ENCODE results near the gene PTPRCAP. TPM values are rescaled to one million over a fixed set of nuclear protein-coding genes. Genes with fewer than 3 reads are reported as not detected.

PTPRCAP gene
- total RNA-seq, 2 donors from 2014 or later, result 65.2 to 131 TPM

Other genes with a start within 250 kb of the PTPRCAP start
- 100 to 1,000 TPM; 289 to 376 TPM for gene GRK2, start 171.2 kb downstream of the PTPRCAP start, total RNA-seq
- 100 to 1,000 TPM in 1 of 2 donors, 10 to 100 TPM in 1; 76.0 to 213 TPM for gene ANKRD13D, start 148.4 kb downstream of the PTPRCAP start, total RNA-seq
- gene SSH3, start 134.2 kb downstream of the PTPRCAP start, total RNA-seq, result 10 to 100 TPM; 11.6 to 16.5 TPM
- 10 to 100 TPM; 49.9 to 57.2 TPM for gene POLD4, start 84.1 kb downstream of the PTPRCAP start, total RNA-seq
- under 1 TPM in 1 of 2 donors, not detected in 1; 0.89 TPM for gene CLCF1, start 64.1 kb downstream of the PTPRCAP start, total RNA-seq
- gene RAD9A, start 45.7 kb downstream of the PTPRCAP start, total RNA-seq, result 10 to 100 TPM; 35.6 to 53.7 TPM
- 100 to 1,000 TPM; 238 to 253 TPM for gene PPP1CA, start 35.8 kb downstream of the PTPRCAP start, total RNA-seq
- gene TBC1D10C, start 33.6 kb downstream of the PTPRCAP start, total RNA-seq, result 100 to 1,000 TPM; 135 to 155 TPM
- gene CARNS1, start 22.0 kb downstream of the PTPRCAP start, total RNA-seq, result 1 to 10 TPM; 1.4 to 4.5 TPM
- gene RPS6KB2, start 9.2 kb downstream of the PTPRCAP start, total RNA-seq, result 10 to 100 TPM; 64.3 to 68.8 TPM
- 100 to 1,000 TPM; 293 to 428 TPM for gene CORO1B, start 5.8 kb upstream of the PTPRCAP start, total RNA-seq
- gene GPR152, start 15.0 kb upstream of the PTPRCAP start, total RNA-seq, result not detected
- gene CABP4, start 17.7 kb upstream of the PTPRCAP start, total RNA-seq, result 1 to 10 TPM; 1.7 to 2.8 TPM
- gene TMEM134, start 31.6 kb upstream of the PTPRCAP start, total RNA-seq, result 10 to 100 TPM; 39.1 to 77.9 TPM
- gene AIP, start 45.3 kb upstream of the PTPRCAP start, total RNA-seq, result 100 to 1,000 TPM; 151 to 207 TPM
- 100 to 1,000 TPM; 102 to 122 TPM for gene PITPNM1, start 67.7 kb upstream of the PTPRCAP start, total RNA-seq
- 10 to 100 TPM; 72.4 to 85.2 TPM for gene CDK2AP2, start 70.5 kb upstream of the PTPRCAP start, total RNA-seq
- not detected for gene CABP2, start 85.8 kb upstream of the PTPRCAP start, total RNA-seq
- 100 to 1,000 TPM; 247 to 466 TPM for gene GSTP1, start 146.1 kb upstream of the PTPRCAP start, total RNA-seq
- gene NDUFV1, start 169.3 kb upstream of the PTPRCAP start, total RNA-seq, result 100 to 1,000 TPM; 237 to 286 TPM
- 10 to 100 TPM; 27.6 to 37.3 TPM for gene NUDT8, start 192.3 kb upstream of the PTPRCAP start, total RNA-seq
- gene TBX10, start 202.1 kb upstream of the PTPRCAP start, total RNA-seq, result not detected
- gene ACY3, start 213.0 kb upstream of the PTPRCAP start, total RNA-seq, result under 1 TPM in 1 of 2 donors, not detected in 1; 0.18 TPM
- not detected for gene ALDH3B2, start 236.9 kb upstream of the PTPRCAP start, total RNA-seq